Measurements from ENCODE around the gene ANKS1A.
A peak's percentile ranks its signal among the peaks of the same experiment; 100 is the strongest.

ANKS1A gene

GRCh38 chr6:34908194-34908593, 19.1 kb downstream of the ANKS1A start:
- no peak overlapping the region for H3K4me3 ChIP-seq (ENCODE audit: low read depth, low read length)
- in situ Hi-C loops (cut with HindIII; ENCODE audit: low sequenced_read_pairs) = no loop called here
- TF ChIP-seq CTCF (IDR thresholded peaks at IDR 0.05; ENCODE audit: low read depth, low read length, missing control alignments) = no peak
- no peak for DNase-seq (ENCODE audit: low read depth)

GRCh38 chr6:34909320-34909883, 20.3 kb downstream of the ANKS1A start:
- H3K4me3 ChIP-seq (ENCODE audit: low read depth, low read length) = no peak overlapping the region
- DNase-seq (ENCODE audit: low read depth) = no peak
- TF ChIP-seq CTCF (IDR thresholded peaks at IDR 0.05; ENCODE audit: low read depth, low read length, missing control alignments) = no peak
- in situ Hi-C loops (cut with HindIII; ENCODE audit: low sequenced_read_pairs) = no loop called here

- in situ Hi-C loops (cut with HindIII; ENCODE audit: low sequenced_read_pairs) = no loop called here
- no peak for TF ChIP-seq CTCF (IDR thresholded peaks at IDR 0.05; ENCODE audit: low read depth, low read length, missing control alignments)
- DNase-seq (ENCODE audit: low read depth) = no peak
- no peak overlapping the region for H3K4me3 ChIP-seq (ENCODE audit: low read depth, low read length)
Observed at GRCh38 chr6:34911822-34912221, 22.8 kb downstream of the ANKS1A start.

GRCh38 chr6:34912715-34913464, 23.8 kb downstream of the ANKS1A start:
- DNase-seq (ENCODE audit: low read depth) = peak; percentile 86
- TF ChIP-seq CTCF (IDR thresholded peaks at IDR 0.05; ENCODE audit: low read depth, low read length, missing control alignments) = no peak
- H3K4me3 ChIP-seq (ENCODE audit: low read depth, low read length) = no peak overlapping the region
- in situ Hi-C loops (cut with HindIII; ENCODE audit: low sequenced_read_pairs) = no loop called here

- no peak for DNase-seq (ENCODE audit: low read depth)
- H3K4me3 ChIP-seq (ENCODE audit: low read depth, low read length) = no peak overlapping the region
- in situ Hi-C loops (cut with HindIII; ENCODE audit: low sequenced_read_pairs) = no loop called here
- TF ChIP-seq CTCF (IDR thresholded peaks at IDR 0.05; ENCODE audit: low read depth, low read length, missing control alignments) = no peak
Observed at GRCh38 chr6:34914358-34914757, 25.3 kb downstream of the ANKS1A start.

GRCh38 chr6:34916348-34916967, 27.4 kb downstream of the ANKS1A start:
- no peak for TF ChIP-seq CTCF (IDR thresholded peaks at IDR 0.05; ENCODE audit: low read depth, low read length, missing control alignments)
- in situ Hi-C loops (cut with HindIII; ENCODE audit: low sequenced_read_pairs) = no loop called here
- no peak for DNase-seq (ENCODE audit: low read depth)
- no peak overlapping the region for H3K4me3 ChIP-seq (ENCODE audit: low read depth, low read length)

Measured in astrocyte of the cerebellum (primary cell).